ENCODE measurements around the gene G0S2.

The G0S2 gene

GRCh38 chr1:209633335-209633997, 41.7 kb upstream of the G0S2 start:
- Histone ChIP-seq H3K27ac (ENCODE audit: insufficient read depth, low read depth, low read length, poor library complexity, severe bottlenecking) (no peak overlapping the region), H3K4me3 (ENCODE audit: insufficient read depth, low read depth, low read length) (no peak overlapping the region), H3K36me3 (ENCODE audit: control insufficient read depth, insufficient read depth, low read length) (no peaks in the 10 kb centered on the region), H3K4me1 (ENCODE audit: control insufficient read depth, insufficient read depth, low read length) (no peaks in the 10 kb centered on the region), H3K9me3 (ENCODE audit: control insufficient read depth, low read length) (no peaks in the 10 kb centered on the region), H3K27me3 (ENCODE audit: control insufficient read depth, insufficient read depth, low read length, poor library complexity, severe bottlenecking) (no peaks in the 10 kb centered on the region)
- WGBS, 2 experiments: 92 to 96% methylated on average over 6 of the region's 6 CpGs

DNA sequence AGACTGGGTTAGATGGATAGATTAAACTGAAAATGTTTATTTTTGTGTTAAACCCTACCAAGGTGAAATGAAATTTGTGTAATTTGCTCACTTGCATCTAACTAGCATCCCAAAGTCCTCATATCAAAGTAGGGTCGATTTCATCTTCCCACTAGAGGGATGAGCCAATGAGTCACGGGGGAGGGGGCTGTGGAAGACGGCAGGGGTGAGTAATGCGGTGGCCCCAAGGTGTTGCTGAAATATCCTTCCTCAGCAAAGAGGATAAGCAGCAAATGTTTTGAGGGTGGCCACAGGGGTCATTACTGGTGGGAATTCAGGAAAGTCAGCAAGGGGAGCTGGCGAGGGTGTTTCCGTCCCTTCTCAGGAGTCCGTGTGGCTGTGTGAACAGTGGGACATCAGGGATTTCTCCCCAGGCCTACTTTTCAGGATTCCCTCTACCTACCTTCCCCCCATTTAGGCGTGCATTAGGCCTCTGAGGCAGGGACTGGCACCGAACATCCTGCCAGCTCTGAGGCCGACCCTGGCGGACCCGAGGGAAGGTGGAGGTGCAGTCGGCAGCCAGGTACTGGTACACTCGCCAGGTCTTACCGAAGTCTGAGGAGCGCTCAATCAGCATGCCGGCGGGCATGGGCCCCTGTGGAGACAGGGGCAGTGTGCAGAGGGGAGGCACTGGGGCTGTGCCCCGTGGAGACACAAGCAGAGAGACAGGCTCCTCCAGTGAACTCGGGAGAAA, 41.0 kb upstream of the G0S2 start:
- Histone ChIP-seq H3K36me3 (ENCODE audit: control insufficient read depth, insufficient read depth, low read length) (no peaks in the 10 kb centered on the region), H3K4me1 (ENCODE audit: control insufficient read depth, insufficient read depth, low read length) (no peaks in the 10 kb centered on the region), H3K4me3 (ENCODE audit: insufficient read depth, low read depth, low read length) (no peak overlapping the region), H3K9me3 (ENCODE audit: control insufficient read depth, low read length) (no peaks in the 10 kb centered on the region), H3K27me3 (ENCODE audit: control insufficient read depth, insufficient read depth, low read length, poor library complexity, severe bottlenecking) (no peaks in the 10 kb centered on the region), H3K27ac (ENCODE audit: insufficient read depth, low read depth, low read length, poor library complexity, severe bottlenecking) (no peak overlapping the region)
- WGBS, 2 experiments: 94 to 97% methylated on average over 20 of the region's 20 CpGs

GRCh38 chr1:209635850-209636249, 39.4 kb upstream of the G0S2 start:
- H3K36me3 ChIP-seq (ENCODE audit: control insufficient read depth, insufficient read depth, low read length): no peaks in the 10 kb centered on the region
- H3K4me1 ChIP-seq (ENCODE audit: control insufficient read depth, insufficient read depth, low read length): no peaks in the 10 kb centered on the region
- no peaks in the 10 kb centered on the region for H3K27me3 ChIP-seq (ENCODE audit: control insufficient read depth, insufficient read depth, low read length, poor library complexity, severe bottlenecking)
- no peaks in the 10 kb centered on the region for H3K9me3 ChIP-seq (ENCODE audit: control insufficient read depth, low read length)
- H3K27ac ChIP-seq (ENCODE audit: insufficient read depth, low read depth, low read length, poor library complexity, severe bottlenecking): no peak overlapping the region
- WGBS, 2 experiments: 72 to 73% methylated on average over 5 of the region's 5 CpGs
- no peak overlapping the region for H3K4me3 ChIP-seq (ENCODE audit: insufficient read depth, low read depth, low read length)

DNA sequence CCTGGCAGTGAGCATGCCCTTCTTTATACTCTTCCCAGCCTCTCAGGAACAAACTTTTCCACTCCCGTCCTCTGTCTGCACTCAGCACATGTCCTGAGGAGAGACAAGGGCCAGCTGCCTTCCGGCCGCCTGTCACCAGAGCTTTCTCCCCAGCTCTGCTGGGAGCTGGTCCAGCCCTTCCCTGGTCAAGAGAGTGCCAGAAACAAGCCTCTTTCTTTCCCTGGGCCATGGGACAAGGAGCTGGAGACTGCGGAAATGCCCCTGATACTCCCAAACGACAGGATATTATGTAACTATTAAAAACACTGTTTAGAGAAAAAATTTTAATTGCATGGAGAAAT, 33.4 kb upstream of the G0S2 start:
- H3K27ac ChIP-seq (ENCODE audit: insufficient read depth, low read depth, low read length, poor library complexity, severe bottlenecking): no peak overlapping the region
- no peak overlapping the region for H3K4me3 ChIP-seq (ENCODE audit: insufficient read depth, low read depth, low read length)
- WGBS, 2 experiments: 80 to 84% methylated on average over 3 to 4 of the region's 5 CpGs
- no peaks in the 10 kb centered on the region for H3K36me3 ChIP-seq (ENCODE audit: control insufficient read depth, insufficient read depth, low read length)
- H3K4me1 ChIP-seq (ENCODE audit: control insufficient read depth, insufficient read depth, low read length): no peaks in the 10 kb centered on the region
- no peaks in the 10 kb centered on the region for H3K9me3 ChIP-seq (ENCODE audit: control insufficient read depth, low read length)
- no peaks in the 10 kb centered on the region for H3K27me3 ChIP-seq (ENCODE audit: control insufficient read depth, insufficient read depth, low read length, poor library complexity, severe bottlenecking)

DNA sequence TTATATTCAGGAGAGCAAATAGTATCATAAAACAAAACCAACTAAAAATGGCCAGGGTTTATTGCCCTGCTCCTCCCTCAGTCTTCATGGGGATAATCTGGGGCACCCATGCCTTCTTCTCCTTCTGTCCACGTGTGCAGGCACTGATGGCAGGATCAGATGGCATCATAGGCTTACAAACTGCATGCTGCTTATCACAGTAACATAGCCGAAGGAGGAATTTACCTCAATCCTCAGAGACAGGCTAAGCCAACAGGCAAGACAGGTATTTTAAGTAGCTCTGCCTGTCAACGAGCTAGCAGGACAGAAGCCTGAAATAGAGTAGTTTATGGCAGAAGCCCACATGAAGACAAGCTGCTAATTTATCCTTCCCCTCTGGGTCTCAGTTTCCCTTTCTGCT, 32.4 kb upstream of the G0S2 start:
- Histone ChIP-seq H3K4me3 (ENCODE audit: insufficient read depth, low read depth, low read length) (no peak overlapping the region), H3K4me1 (ENCODE audit: control insufficient read depth, insufficient read depth, low read length) (no peaks in the 10 kb centered on the region), H3K36me3 (ENCODE audit: control insufficient read depth, insufficient read depth, low read length) (no peaks in the 10 kb centered on the region), H3K27ac (ENCODE audit: insufficient read depth, low read depth, low read length, poor library complexity, severe bottlenecking) (no peak overlapping the region), H3K27me3 (ENCODE audit: control insufficient read depth, insufficient read depth, low read length, poor library complexity, severe bottlenecking) (no peaks in the 10 kb centered on the region), H3K9me3 (ENCODE audit: control insufficient read depth, low read length) (no peaks in the 10 kb centered on the region)
- WGBS, 2 experiments: 56 to 57% methylated on average over 3 of the region's 3 CpGs

- no peaks in the 10 kb centered on the region for H3K36me3 ChIP-seq (ENCODE audit: control insufficient read depth, insufficient read depth, low read length)
- no peak overlapping the region for H3K27ac ChIP-seq (ENCODE audit: insufficient read depth, low read depth, low read length, poor library complexity, severe bottlenecking)
- no peaks in the 10 kb centered on the region for H3K4me1 ChIP-seq (ENCODE audit: control insufficient read depth, insufficient read depth, low read length)
- H3K4me3 ChIP-seq (ENCODE audit: insufficient read depth, low read depth, low read length): no peak overlapping the region
- H3K27me3 ChIP-seq (ENCODE audit: control insufficient read depth, insufficient read depth, low read length, poor library complexity, severe bottlenecking): no peaks in the 10 kb centered on the region
- WGBS, 2 experiments: 91 to 100% methylated on average over 2 of the region's 2 CpGs
- H3K9me3 ChIP-seq (ENCODE audit: control insufficient read depth, low read length): no peaks in the 10 kb centered on the region
Observed at GRCh38 chr1:209643285-209644020, 31.8 kb upstream of the G0S2 start.

DNA sequence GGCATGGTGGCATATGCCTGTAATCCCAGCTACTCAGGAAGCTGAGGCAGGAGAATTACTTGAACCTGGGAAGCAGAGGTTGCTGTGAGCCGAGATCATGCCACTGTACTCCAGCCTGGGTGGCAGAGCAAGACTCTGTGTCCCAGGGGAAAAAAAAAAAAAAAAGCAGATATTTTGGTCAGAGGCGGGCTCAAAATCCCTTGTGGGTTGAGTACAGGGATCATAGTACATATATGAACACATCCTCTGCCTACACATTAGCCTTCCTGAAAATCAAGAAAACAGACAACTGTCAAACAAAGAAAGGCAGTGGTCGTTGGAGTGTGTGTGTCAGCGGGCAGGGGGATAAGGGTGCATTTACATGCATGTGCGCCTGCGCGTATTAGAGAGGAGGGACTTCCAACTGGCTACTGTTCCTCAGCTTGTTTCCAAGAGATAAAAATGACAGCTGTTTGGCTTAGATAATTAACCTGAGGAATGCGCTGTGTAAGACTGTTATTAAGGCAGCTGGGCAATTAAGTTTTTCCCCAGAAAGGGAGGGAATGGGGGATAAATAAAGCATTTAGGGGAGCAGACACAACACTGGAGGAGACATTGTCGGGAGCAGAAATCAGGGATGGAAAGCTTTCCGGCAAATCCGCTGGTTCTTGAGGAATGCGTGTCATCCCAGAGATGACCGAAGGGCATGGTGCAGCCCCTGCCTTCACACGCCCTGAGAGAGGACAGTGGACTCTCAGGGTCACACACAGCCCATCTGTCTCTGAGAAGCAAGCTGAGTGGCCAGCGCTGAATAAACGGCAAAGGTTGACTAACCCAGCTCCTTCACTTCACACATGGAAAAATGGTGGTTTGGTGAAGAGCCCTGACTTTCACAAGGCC, 29.4 kb upstream of the G0S2 start:
- Histone ChIP-seq H3K9me3 (ENCODE audit: control insufficient read depth, low read length) (no peaks in the 10 kb centered on the region), H3K4me1 (ENCODE audit: control insufficient read depth, insufficient read depth, low read length) (no peaks in the 10 kb centered on the region), H3K27ac (ENCODE audit: insufficient read depth, low read depth, low read length, poor library complexity, severe bottlenecking) (no peak overlapping the region), H3K27me3 (ENCODE audit: control insufficient read depth, insufficient read depth, low read length, poor library complexity, severe bottlenecking) (no peaks in the 10 kb centered on the region), H3K36me3 (ENCODE audit: control insufficient read depth, insufficient read depth, low read length) (no peaks in the 10 kb centered on the region), H3K4me3 (ENCODE audit: insufficient read depth, low read depth, low read length) (no peak overlapping the region)
- WGBS, 2 experiments: 94 to 96% methylated on average over 15 of the region's 16 CpGs

DNA sequence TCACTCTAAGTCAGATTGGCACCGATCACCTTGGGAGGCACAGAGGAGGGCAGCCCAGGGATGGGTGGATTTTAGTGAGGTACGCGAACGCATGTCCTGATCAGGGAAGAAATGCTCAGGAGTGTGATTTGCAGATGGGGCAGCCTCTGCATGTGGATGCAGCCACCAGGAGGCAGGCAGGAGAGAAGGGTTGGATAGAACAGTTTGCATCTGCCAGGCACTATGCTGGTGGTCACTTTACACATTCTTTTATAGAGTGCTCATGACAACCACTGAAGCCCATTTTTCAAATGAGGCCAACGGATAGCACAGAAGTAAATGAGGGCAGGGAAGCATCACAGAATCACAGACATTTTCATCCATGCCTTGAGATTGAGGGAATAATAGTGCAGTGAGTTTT, 28.7 kb upstream of the G0S2 start:
- Histone ChIP-seq H3K9me3 (ENCODE audit: control insufficient read depth, low read length) (no peaks in the 10 kb centered on the region), H3K27me3 (ENCODE audit: control insufficient read depth, insufficient read depth, low read length, poor library complexity, severe bottlenecking) (no peaks in the 10 kb centered on the region), H3K36me3 (ENCODE audit: control insufficient read depth, insufficient read depth, low read length) (no peaks in the 10 kb centered on the region), H3K4me3 (ENCODE audit: insufficient read depth, low read depth, low read length) (no peak overlapping the region), H3K27ac (ENCODE audit: insufficient read depth, low read depth, low read length, poor library complexity, severe bottlenecking) (no peak overlapping the region), H3K4me1 (ENCODE audit: control insufficient read depth, insufficient read depth, low read length) (no peaks in the 10 kb centered on the region)
- WGBS, 2 experiments: 80 to 83% methylated on average over 5 of the region's 5 CpGs

DNA sequence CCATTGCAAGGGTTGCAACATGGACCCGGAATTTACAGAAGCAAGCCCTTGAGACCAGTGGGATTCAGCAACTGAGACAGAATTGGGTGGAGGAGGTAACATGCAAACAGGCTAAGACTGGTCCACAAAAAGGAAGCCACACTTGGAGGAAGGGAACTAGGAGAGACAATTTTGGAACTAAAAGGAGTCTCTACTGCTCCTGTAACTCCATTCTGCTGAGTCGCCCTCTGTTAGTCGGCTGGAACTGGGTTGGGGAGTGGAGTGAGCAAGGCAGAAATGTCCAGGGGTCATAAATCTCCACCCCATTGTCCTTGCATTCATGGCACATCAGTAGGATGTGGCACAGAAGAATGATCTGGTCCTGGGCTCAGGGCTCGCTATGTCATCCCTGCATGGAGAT, 28.1 kb upstream of the G0S2 start:
- Histone ChIP-seq H3K27ac (ENCODE audit: insufficient read depth, low read depth, low read length, poor library complexity, severe bottlenecking) (no peak overlapping the region), H3K9me3 (ENCODE audit: control insufficient read depth, low read length) (no peaks in the 10 kb centered on the region), H3K4me3 (ENCODE audit: insufficient read depth, low read depth, low read length) (no peak overlapping the region), H3K36me3 (ENCODE audit: control insufficient read depth, insufficient read depth, low read length) (no peaks in the 10 kb centered on the region), H3K27me3 (ENCODE audit: control insufficient read depth, insufficient read depth, low read length, poor library complexity, severe bottlenecking) (no peaks in the 10 kb centered on the region), H3K4me1 (ENCODE audit: control insufficient read depth, insufficient read depth, low read length) (no peaks in the 10 kb centered on the region)
- WGBS, 2 experiments: 91 to 95% methylated on average over 4 of the region's 4 CpGs

DNA sequence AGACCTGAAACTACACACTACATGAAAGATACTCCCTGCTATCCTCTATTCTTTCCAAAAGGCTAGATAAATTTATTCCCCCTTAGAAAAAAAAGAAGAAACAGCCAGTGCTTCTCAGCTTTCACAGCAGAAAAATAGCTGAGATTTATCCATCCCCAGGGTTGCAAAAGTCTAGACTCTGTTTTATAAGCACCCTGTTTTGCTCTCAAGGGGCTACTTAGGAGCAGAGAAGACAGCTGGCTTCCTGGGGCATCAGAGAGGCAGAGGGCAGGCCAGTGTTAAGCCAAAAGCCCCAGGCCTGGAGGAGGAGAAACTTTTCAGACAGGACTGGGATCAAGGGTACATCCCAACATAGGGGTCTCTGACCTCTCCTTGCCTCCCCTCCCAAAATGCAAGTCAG, 26.9 kb upstream of the G0S2 start:
- H3K4me1 ChIP-seq (ENCODE audit: control insufficient read depth, insufficient read depth, low read length): peaks cover 8% of the 10 kb centered on the region
- no peak overlapping the region for H3K4me3 ChIP-seq (ENCODE audit: insufficient read depth, low read depth, low read length)
- H3K36me3 ChIP-seq (ENCODE audit: control insufficient read depth, insufficient read depth, low read length): no peaks in the 10 kb centered on the region
- no peaks in the 10 kb centered on the region for H3K27me3 ChIP-seq (ENCODE audit: control insufficient read depth, insufficient read depth, low read length, poor library complexity, severe bottlenecking)
- no peak overlapping the region for H3K27ac ChIP-seq (ENCODE audit: insufficient read depth, low read depth, low read length, poor library complexity, severe bottlenecking)
- no peaks in the 10 kb centered on the region for H3K9me3 ChIP-seq (ENCODE audit: control insufficient read depth, low read length)
